Stimulated activated CD4-positive, alpha-beta T cell treated with anti-CD3 and anti-CD28 coated beads, Interleukin-12 subunit alpha, Interleukin-12 subunit beta, amount 100 ng/mL, for 24 hours (primary cell): ENCODE data around the gene G3BP1.
"Not testable (repeated sequence)": the region's sequence is repeated elsewhere in the genome, so short reads cannot be mapped to it uniquely, and the experiment has no call there.

Experiments
- DNase-seq, 2 experiments: peaks; one replicate each; pipeline ENCODE4 v3.0.0-alpha.2; 2020; ENCODE audit warnings: low read depth in 2 of 2

G3BP1 gene

DNA sequence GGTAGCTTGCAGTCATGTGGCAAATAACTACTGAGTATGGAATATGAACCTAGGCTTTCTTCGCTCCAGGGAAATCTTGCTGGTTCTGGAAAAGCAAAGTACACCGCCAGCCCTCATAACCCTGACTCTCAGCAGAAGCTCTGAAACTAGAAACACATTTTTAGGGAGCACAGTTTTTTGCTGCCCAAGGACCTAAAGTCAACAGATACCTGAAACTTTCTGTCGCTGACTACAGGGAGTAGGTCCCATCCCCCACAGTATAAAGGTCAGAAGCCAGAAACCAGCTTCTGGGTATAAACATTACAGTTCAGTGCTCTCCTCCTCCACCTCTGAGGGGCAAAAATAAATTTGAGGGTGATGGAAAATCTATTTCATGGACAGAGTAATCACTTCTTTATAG, 16.4 kb upstream of the G3BP1 start:
- no peak for DNase-seq

DNA sequence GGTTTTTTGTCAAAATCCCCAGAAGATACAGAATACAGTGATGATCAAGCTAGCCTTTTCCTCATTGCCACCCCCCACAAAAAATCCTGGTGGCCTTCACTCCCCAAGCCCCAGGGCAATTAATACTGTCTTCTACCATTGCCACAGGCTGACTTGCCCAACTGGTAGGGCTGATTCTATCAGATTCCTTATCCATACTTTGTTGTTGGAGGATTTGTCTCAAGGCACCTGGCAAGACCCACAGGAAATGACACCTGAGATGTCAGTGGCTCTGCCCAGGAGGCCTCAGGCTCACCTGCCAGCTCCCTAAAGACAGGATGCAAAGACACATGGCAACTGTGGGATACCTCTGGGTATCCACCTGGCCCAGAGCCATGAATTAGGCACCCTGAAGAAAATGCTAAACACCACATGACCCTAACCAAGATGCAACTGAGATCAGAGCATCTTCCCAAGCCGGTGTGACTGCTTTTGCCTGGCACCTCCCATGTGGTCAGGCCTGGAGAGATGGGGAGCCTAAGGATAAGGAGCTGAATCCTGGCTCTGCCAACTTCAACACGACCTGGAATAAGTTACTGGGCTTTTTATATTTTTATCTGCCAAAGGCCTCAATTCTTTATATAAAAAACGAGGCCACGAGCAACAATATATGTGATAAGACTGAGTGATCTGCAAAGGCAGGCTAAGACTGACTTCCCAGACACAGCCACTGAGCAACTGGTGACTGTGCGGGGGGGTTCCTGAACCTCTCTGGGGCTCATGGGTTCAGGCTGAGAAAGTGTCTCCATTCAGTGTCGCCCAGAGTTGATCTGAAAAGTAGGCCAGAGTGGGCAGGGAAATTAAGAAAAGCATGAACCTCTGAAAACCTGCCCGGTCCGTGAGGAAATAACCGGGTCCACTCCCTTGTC, 14.3 kb upstream of the G3BP1 start:
- DNase-seq, result no peak

DNA sequence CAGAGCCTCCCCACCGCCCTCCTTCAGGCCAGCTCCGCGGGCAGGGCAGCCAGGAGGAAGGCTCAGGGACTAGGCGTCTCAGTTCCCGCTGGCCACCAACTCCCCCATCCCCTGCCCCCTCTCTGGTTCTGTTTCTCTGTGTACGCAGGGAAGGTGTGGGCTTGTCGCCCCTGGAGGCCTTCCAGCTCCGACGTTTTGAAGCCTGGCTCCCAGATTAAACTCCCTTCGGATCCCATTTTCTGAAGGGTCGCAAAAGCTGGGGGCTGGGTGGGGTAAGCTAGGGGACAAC, 13.7 kb upstream of the G3BP1 start:
- DNase-seq, result no peak

DNA sequence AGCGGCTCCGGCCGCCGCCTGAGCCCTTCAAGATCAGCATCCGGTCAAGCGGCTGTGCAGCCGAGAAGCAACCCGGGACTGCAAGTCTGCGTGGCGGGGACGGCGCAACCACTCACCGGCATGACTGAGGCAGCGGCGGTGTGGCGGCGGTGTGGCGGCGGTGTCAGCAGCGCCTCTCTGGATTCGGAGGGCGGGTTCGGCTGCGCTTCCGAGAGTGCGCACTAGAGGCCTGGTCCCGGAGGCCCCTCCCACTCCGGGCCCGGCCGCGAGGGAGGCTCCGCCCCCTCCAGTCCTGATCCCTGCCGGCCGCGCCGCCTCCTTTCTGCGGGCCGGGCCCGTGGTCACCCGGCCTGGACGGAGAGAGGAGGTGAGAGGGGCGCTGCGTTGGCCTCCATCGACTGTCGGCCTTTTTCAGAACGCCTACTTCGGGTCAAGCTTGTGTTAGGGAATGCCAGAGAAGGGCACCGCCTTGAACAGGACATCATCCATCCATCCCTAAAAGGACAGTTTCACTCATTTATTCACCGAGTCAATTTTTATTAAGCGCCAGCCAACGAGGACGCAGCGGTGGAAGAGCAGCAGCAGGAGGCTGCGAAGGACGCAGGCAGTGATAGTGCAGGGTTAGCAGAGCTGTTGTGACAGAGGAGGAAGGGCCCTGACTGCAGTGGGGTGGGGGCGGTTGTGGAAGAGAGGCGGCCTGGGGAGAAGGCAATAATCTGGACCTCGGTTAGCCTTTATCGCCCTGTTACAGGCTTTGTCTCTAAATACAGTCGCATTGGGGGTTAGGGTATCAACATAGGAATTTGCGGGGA, 13.1 kb upstream of the G3BP1 start, which contains the start of gene ATOX1:
ATOX1 (minus strand) TSS at position 202 of the 812 bp plus-strand sequence; CDS start at position 122, 80 bp downstream.
- peak; percentile 82 to 86 for DNase-seq

DNA sequence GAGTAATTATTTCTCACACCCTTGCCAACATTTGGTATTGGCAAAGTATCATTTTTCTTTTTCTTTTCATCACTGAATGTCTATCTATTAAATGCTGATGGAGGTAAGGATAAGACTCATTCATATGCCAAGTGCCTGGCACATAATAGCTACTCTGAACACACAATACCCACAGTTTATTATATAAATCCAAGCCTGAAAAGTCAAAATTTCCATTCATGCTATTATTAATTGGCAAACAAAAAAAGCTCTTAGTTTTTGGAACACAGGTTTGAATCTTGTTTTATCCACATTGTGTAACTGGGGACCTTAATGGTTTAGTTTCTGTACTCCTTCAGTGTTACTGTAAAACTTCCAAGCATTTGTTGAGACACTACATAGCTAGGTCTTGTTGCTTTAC, 7.0 kb upstream of the G3BP1 start:
- no peak for DNase-seq

DNA sequence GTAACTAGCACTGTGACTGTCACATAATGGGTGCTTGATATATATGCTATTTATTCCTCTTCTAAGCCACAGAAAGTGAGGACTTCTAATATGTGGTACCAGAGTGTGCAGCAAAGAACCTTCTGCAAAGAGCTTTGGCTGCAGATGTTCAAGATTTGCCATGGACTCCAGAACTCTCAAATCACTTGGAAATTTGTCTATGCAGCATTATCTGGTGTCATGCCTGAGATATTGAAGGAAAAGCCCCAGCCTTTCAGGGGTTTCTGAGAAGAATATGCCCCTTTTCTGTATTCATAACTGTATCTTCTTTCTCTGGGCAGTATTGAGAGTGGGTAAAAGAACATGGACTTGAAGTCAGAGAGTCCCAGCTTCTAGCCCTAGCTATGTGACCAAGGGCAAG, 4.8 kb upstream of the G3BP1 start:
- no peak for DNase-seq

GRCh38 chr5:151770383-151771258, 1.1 kb upstream of the G3BP1 start:
- peak in 1 of 2 experiments; percentile 21 for DNase-seq

GRCh38 chr5:151772029-151772845, 483 bp downstream of the G3BP1 start:
- DNase-seq, result peak; percentile 14 to 34

- no peak for DNase-seq
Measured at GRCh38 chr5:151772846-151773561, 1.2 kb downstream of the G3BP1 start.

DNA sequence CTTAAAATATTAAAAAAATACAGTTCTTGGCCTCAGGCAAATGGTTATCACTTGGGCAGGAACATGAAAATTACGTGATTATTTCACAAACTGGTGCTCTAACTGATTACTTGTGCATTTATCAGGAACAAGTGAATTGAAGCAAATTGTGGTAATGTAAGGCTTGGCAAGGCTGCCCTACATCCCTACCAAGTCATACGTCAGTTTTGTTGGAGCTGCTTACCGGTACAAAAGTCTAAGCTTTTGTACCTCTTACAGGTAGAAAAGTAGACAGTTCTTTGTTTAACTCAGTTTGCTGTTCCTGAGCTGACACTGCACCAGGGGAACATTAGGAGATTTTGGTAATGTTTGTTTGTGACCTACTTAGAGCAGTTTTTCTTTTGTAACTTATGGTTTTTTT, 2.2 kb downstream of the G3BP1 start:
- no peak for DNase-seq

- no peak for DNase-seq
Measured at GRCh38 chr5:151775025-151775606, 3.4 kb downstream of the G3BP1 start.

- no peak for DNase-seq
Measured at GRCh38 chr5:151779531-151780125, 7.9 kb downstream of the G3BP1 start.

DNA sequence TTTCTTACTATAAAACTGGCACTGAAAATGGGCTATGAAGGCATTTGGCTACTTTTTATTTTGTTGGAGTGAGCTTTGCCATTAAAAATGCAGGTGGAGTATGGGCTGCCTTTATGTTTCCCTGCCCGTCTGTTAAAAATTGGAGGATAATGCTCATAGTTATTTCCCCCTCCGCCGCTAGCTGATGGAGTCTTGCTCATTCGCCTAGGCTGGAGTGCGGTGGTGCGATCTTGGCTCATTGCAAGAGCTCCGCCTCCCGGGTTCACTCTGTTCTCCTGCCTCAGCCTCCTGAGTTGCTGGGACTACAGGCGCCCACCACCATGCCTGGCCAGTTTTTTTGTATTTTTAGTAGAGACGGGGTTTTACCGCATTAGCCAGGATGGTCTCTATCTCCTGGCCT, 8.6 kb downstream of the G3BP1 start:
- no peak for DNase-seq

GRCh38 chr5:151781201-151781600, 9.4 kb downstream of the G3BP1 start:
- DNase-seq, result no peak

GRCh38 chr5:151783664-151784063, 11.9 kb downstream of the G3BP1 start:
- DNase-seq, result not testable (repeated sequence)

GRCh38 chr5:151784141-151784540, 12.4 kb downstream of the G3BP1 start:
- DNase-seq, result no peak

DNA sequence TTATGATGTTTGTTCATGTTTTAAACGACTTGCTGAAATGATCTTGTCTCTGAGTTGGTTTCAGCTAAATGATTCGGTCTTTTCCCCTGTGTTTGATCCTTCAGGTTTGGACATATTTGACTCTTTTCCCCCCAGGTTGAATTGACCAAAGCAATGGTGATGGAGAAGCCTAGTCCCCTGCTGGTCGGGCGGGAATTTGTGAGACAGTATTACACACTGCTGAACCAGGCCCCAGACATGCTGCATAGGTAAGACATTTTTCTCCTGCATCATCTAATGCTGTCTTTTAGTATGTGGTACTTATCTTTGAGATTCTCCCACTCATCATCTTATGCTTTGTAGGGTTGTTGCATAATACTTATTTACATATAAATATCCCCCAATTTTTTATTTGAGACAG, 14.7 kb downstream of the G3BP1 start:
- DNase-seq, result no peak

- DNase-seq, result no peak
Measured at GRCh38 chr5:151787817-151788216, 16.1 kb downstream of the G3BP1 start.

DNA sequence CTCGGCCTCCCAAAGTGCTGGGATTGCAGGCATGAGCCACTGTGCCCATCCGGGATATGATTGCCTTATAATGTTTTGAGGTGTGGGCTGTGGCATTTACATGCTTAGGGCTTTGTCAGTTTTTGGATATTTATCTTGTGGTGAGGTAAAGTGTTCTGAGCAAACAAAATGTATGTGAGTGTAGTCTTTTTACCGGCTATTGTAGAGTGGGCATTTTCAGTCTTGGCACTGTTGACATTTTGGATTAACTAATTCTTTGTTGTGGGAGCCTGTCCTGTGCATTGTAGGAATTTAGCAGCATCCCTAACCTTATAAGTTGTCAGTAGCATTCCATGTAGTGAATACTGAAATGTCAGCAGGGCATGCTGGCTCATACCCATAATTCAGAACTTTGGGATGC, 21.6 kb downstream of the G3BP1 start:
- DNase-seq, result no peak

DNA sequence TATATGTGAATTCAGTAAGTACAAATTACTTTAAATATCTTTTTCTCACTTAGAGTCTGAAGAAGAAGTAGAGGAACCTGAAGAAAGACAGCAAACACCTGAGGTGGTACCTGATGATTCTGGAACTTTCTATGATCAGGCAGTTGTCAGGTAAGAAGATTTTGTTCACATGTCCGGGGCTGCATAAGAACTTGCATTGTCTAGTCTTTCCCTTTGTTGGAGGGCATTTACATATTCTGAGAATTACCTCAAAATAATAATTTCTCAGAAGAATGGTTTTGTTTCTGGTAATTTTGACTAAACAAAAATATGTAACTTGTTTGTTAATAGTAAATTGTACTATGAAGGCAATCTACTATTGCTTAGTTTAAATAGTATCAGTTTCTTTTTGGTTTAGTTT, 23.7 kb downstream of the G3BP1 start:
- DNase-seq, result no peak
